ENCODE results near the gene MYO10.

DNA sequence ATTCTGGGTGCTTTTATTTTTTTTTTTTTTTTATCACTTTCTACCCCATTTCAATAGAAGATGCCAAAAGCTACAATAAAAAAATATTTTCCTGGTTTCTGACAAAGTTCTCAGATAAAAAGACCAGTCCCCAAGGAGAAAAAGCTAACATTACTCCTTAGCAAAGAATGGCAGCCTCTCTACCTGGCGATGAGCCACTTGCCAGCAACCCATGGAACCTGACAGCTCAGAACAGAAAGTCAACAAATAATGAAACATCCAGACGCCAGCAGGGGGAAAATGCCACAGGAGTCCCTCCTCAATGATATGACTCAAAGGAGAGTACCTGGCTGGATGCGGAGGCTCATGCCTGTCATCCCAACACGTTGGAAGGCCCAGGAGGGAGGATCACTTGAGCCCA is 123.2 kb downstream of the MYO10 start:
- TF ChIP-seq ZNF274 (IDR thresholded peaks at IDR 0.05; ENCODE audit: low read length) (no peak), ZNF274 (tag by site-specific recombination; IDR thresholded peaks at IDR 0.05; ENCODE audit: borderline replicate concordance) (no peak), CTCF (tag by site-specific recombination; IDR thresholded peaks at IDR 0.05) (no peak)
